Breast epithelium (tissue), 4 donors: Measurements from ENCODE around the gene ZNF653. TPM values are rescaled to one million over a fixed set of nuclear protein-coding genes. Genes with fewer than 3 reads are reported as not detected.

Experiments
- DNase-seq, 2 donors: peaks; one replicate each; pipeline ENCODE4 v3.0.0-alpha.2; 2019; ENCODE audit warnings: low spot score in 2 of 2
- H3K27ac ChIP-seq, 2 donors: fragments of 200-600 bp; sonication (generic) in 1 of 2; one replicate each; pipeline ENCODE4 v1.5.1; 2016 to 2019; ENCODE audit warnings: mild to moderate bottlenecking in 1 of 2
- H3K27me3 ChIP-seq, 2 donors: fragments of 200-600 bp; sonication (generic) in 1 of 2; one replicate each; pipeline versions ENCODE4 v1.5.1 to v1.6.0; 2017 to 2019; ENCODE audit warnings: control low read depth in 1 of 2, mild to moderate bottlenecking in 1 of 2
- H3K36me3 ChIP-seq: fragments of 200-600 bp; one replicate; pipeline ENCODE4 v1.5.1; 2019
- H3K4me1 ChIP-seq, 2 donors: fragments of 200-600 bp; sonication (generic); one replicate each; pipeline ENCODE4 v1.5.1; 2016 to 2019; ENCODE audit warnings: control low read depth in 1 of 2
- H3K4me3 ChIP-seq, 3 donors: fragments of 200-600 bp; sonication (generic); 1 replicate in 2 of 3; 2 replicates in 1 of 3; pipeline ENCODE4 v1.5.1; 2016 to 2019; ENCODE audit warnings: mild to moderate bottlenecking in 3 of 3, moderate library complexity in 2 of 3
- H3K9me3 ChIP-seq, 2 donors: fragments of 200-600 bp; sonication (generic) in 1 of 2; one replicate each; pipeline ENCODE4 v1.5.1; 2016 to 2019; ENCODE audit warnings: control low read depth in 1 of 2
- CTCF ChIP-seq, 3 donors: fragments of 450-650 bp; IDR thresholded peaks; one replicate each; pipeline ENCODE4 v1.5.1; 2016 to 2017; ENCODE audit warnings: antibody characterized with exemption in 3 of 3, mild to moderate bottlenecking in 3 of 3, moderate library complexity in 3 of 3
- POLR2A ChIP-seq: fragments of 450-650 bp; IDR thresholded peaks from one replicate; pipeline ENCODE4 v1.6.1; 2016; ENCODE audit warnings: antibody characterized with exemption, mild to moderate bottlenecking, moderate library complexity
- POLR2AphosphoS5 ChIP-seq, 3 donors: sonication (generic); formaldehyde crosslinking; IDR thresholded peaks; one replicate each; pipeline ENCODE4 v1.6.1; 2017; ENCODE audit warnings: antibody characterized with exemption in 3 of 3
- intact Hi-C: fragments of 100-400 bp; cut with DNase I; formaldehyde crosslinking; loops from one replicate; pipeline ENCODE4 v1.15.1; 2023; ENCODE audit warnings: low total_unique reads
- total RNA-seq, 3 donors: library from RNA; depleted of rRNA; stranded (reverse); fragments of >200 nt; gene quantifications; one replicate each; pipeline ENCODE4 v1.1.0, GENCODE V29; 2016

ZNF653 gene
- 10 to 100 TPM in 2 of 3 donors, 1 to 10 TPM in 1; 3.4 to 14.0 (median 10.8) TPM for total RNA-seq

- Histone ChIP-seq H3K4me3 (peak within 1 kb of the TSS; percentile 78 to 99 (median 91)), H3K36me3 (no peaks in the 10 kb centered on the region), H3K4me1 (peaks cover 0 to 4% of the 10 kb centered on the region in 2 donors), H3K9me3 (no peaks in the 10 kb centered on the region), H3K27me3 (no peaks in the 10 kb centered on the region), H3K27ac (peak within 1 kb of the TSS; percentile 96 to 99)
- peak; percentile 92 to 95 for DNase-seq
- no peak for TF ChIP-seq POLR2A
- TF ChIP-seq POLR2AphosphoS5 (IDR thresholded peaks at IDR 0.05), result peak; percentile 33 to 55 (median 44)
- intact Hi-C loops, result no loop called here
These were observed at the start of gene ZNF653 for GRCh38 chr19:11505504-11506100. TSS of gene ZNF653 (minus strand) at chr19:11505839. CDS start at chr19:11505786, 53 bp downstream.

- Histone ChIP-seq H3K27me3 (no peaks in the 10 kb centered on the region), H3K27ac (no peak overlapping the region), H3K9me3 (no peaks in the 10 kb centered on the region), H3K4me1 (peaks cover 3 to 15% of the 10 kb centered on the region in 2 donors), H3K4me3 (no peak overlapping the region), H3K36me3 (no peaks in the 10 kb centered on the region)
- DNase-seq, result no peak
- TF ChIP-seq POLR2A, result no peak
- no peak for TF ChIP-seq POLR2AphosphoS5 (IDR thresholded peaks at IDR 0.05)
- TF ChIP-seq CTCF (IDR thresholded peaks at IDR 0.05), result no peak
- intact Hi-C loops, result no loop called here
These were observed 49.6 kb upstream of the ZNF653 start for GRCh38 chr19:11555246-11555645.

- H3K27me3 ChIP-seq, result no peaks in the 10 kb centered on the region
- H3K4me3 ChIP-seq, result no peak overlapping the region
- no peak for DNase-seq
- TF ChIP-seq CTCF (IDR thresholded peaks at IDR 0.05), result no peak
- H3K27ac ChIP-seq, result no peak overlapping the region
- intact Hi-C loops, result no loop called here
- H3K9me3 ChIP-seq, result no peaks in the 10 kb centered on the region
- peaks cover 3 to 15% of the 10 kb centered on the region in 2 donors for H3K4me1 ChIP-seq
- no peaks in the 10 kb centered on the region for H3K36me3 ChIP-seq
These were observed 48.5 kb upstream of the ZNF653 start for GRCh38 chr19:11554160-11554559.

- intact Hi-C loops, result no loop called here
- Histone ChIP-seq H3K4me3 (no peak overlapping the region), H3K27me3 (no peaks in the 10 kb centered on the region), H3K36me3 (no peaks in the 10 kb centered on the region), H3K9me3 (no peaks in the 10 kb centered on the region), H3K4me1 (peaks cover 1 to 12% of the 10 kb centered on the region in 2 donors), H3K27ac (peak overlapping the region; percentile 74 to 91)
- no peak for DNase-seq
- TF ChIP-seq POLR2A (no peak), CTCF (IDR thresholded peaks at IDR 0.05) (no peak)
These were observed 47.2 kb upstream of the ZNF653 start for GRCh38 chr19:11552666-11553372.

- H3K27ac ChIP-seq, result peak overlapping the region; percentile 74 to 91
- DNase-seq, result peak in 1 of 2 donors; percentile 64
- no peaks in the 10 kb centered on the region for H3K36me3 ChIP-seq
- peaks cover 0 to 5% of the 10 kb centered on the region in 2 donors for H3K4me1 ChIP-seq
- intact Hi-C loops, result no loop called here
- H3K27me3 ChIP-seq, result no peaks in the 10 kb centered on the region
- H3K4me3 ChIP-seq, result peak overlapping the region in 2 of 3 donors; percentile 5 to 40
- no peaks in the 10 kb centered on the region for H3K9me3 ChIP-seq
- no peak for TF ChIP-seq POLR2AphosphoS5 (IDR thresholded peaks at IDR 0.05)
- no peak for TF ChIP-seq POLR2A
- TF ChIP-seq CTCF (IDR thresholded peaks at IDR 0.05), result no peak
These were observed 46.1 kb upstream of the ZNF653 start for GRCh38 chr19:11551603-11552235.
